Esophagus muscularis mucosa (tissue), 4 donors: ENCODE results near the gene NDUFS7. TPM values are rescaled to one million over a fixed set of nuclear protein-coding genes. Genes with fewer than 3 reads are reported as not detected.

Experiments
- DNase-seq: peaks from one replicate; pipeline ENCODE4 v3.0.0-alpha.2; 2017; ENCODE audit errors: extremely low spot score
- H3K27ac ChIP-seq, 4 donors: fragments of 200-600 bp; sonication (generic); replicated peaks in 1 of 4; 1 replicate in 3 of 4; 2 replicates in 1 of 4; pipeline ENCODE4 v1.5.1; 2016 to 2019; ENCODE audit warnings: mild to moderate bottlenecking in 1 of 4
- H3K27me3 ChIP-seq, 4 donors: fragments of 200-600 bp; sonication (generic); one replicate each; pipeline versions ENCODE4 v1.5.1 to v1.6.0; 2016 to 2019
- H3K36me3 ChIP-seq, 4 donors: fragments of 200-600 bp; sonication (generic); one replicate each; pipeline ENCODE4 v1.5.1; 2016 to 2019
- H3K4me1 ChIP-seq, 4 donors: fragments of 200-600 bp; sonication (generic); one replicate each; pipeline ENCODE4 v1.5.1; 2016 to 2019
- H3K4me3 ChIP-seq, 4 donors: fragments of 200-600 bp; sonication (generic); 1 replicate in 2 of 4; 2 replicates in 2 of 4; pipeline ENCODE4 v1.5.1; 2016 to 2019; ENCODE audit warnings: mild to moderate bottlenecking in 4 of 4, moderate library complexity in 1 of 4
- H3K9me3 ChIP-seq, 4 donors: fragments of 200-600 bp; sonication (generic); 1 replicate in 3 of 4; 2 replicates in 1 of 4; pipeline ENCODE4 v1.5.1; 2016 to 2019
- CTCF ChIP-seq, 3 experiments: fragments of 200-600 bp in 2 of 3; fragments of 450-650 bp in 1 of 3; sonication (generic) in 2 of 3; IDR thresholded peaks; one replicate each; pipeline ENCODE4 v1.5.1; 2017 to 2019; ENCODE audit warnings: antibody characterized with exemption in 3 of 3, mild to moderate bottlenecking in 2 of 3, moderate library complexity in 1 of 3
- EP300 ChIP-seq: sonication (generic); formaldehyde crosslinking; IDR thresholded peaks from one replicate; pipeline ENCODE4 v1.6.1; 2017; ENCODE audit warnings: antibody characterized with exemption
- POLR2A ChIP-seq: fragments of 450-650 bp; IDR thresholded peaks from one replicate; pipeline ENCODE4 v1.6.1; 2017; ENCODE audit warnings: antibody characterized with exemption, moderate library complexity, mild to moderate bottlenecking, low read depth
- POLR2AphosphoS5 ChIP-seq, 2 donors: sonication (generic); formaldehyde crosslinking; IDR thresholded peaks; one replicate each; pipeline ENCODE4 v1.6.1; 2017; ENCODE audit warnings: antibody characterized with exemption in 2 of 2
- whole genome bisulfite sequencing: methylation state at CpG from one replicate; pipeline ENCODE4 v1.1.5; 2018; 5-methylcytosine and 5-hydroxymethylcytosine counted together
- intact Hi-C: fragments of 100-400 bp; cut with DNase I; formaldehyde crosslinking; loops from one replicate; pipeline ENCODE4 v1.15.1; 2023
- total RNA-seq, 4 donors: library from RNA; depleted of rRNA; stranded (reverse); fragments of >200 nt; gene quantifications; one replicate each; pipeline versions ENCODE4 v1.1.0 to v1.2.1, GENCODE V29; 2016

NDUFS7 gene
- total RNA-seq, 4 donors from 2014 or later, result 85.6 to 110 (median 89.4) TPM

GRCh38 chr19:1366899-1367870 lies 16.5 kb upstream of the NDUFS7 start:
- Histone ChIP-seq H3K36me3 (peaks cover 44 to 97% (median 94%) of the 10 kb centered on the region in 4 donors), H3K27ac (no peak overlapping the region)

GRCh38 chr19:1369214-1369805 lies 14.4 kb upstream of the NDUFS7 start:
- Histone ChIP-seq H3K27ac (no peak overlapping the region), H3K4me3 (no peak overlapping the region), H3K36me3 (peaks cover 44 to 97% (median 93%) of the 10 kb centered on the region in 4 donors), H3K27me3 (no peaks in the 10 kb centered on the region), H3K4me1 (peaks cover 13 to 20% (median 17%) of the 10 kb centered on the region in 4 donors), H3K9me3 (no peaks in the 10 kb centered on the region)
- DNase-seq, result no peak
- TF ChIP-seq CTCF (IDR thresholded peaks at IDR 0.05) (no peak), EP300 (no peak), POLR2AphosphoS5 (IDR thresholded peaks at IDR 0.05) (no peak), POLR2A (no peak)
- intact Hi-C loops, result no loop called here
- WGBS, result 95% methylated on average over 15 of the region's 18 CpGs

More at GRCh38 chr19:1366899-1367870, 16.5 kb upstream of the NDUFS7 start:
- 75% methylated on average over 21 of the region's 35 CpGs for WGBS
- H3K4me1 ChIP-seq, result peaks cover 2 to 5% (median 4%) of the 10 kb centered on the region in 4 donors
- no peak overlapping the region for H3K4me3 ChIP-seq
- no peaks in the 10 kb centered on the region for H3K27me3 ChIP-seq
- no peak for DNase-seq
- TF ChIP-seq POLR2A (no peak), POLR2AphosphoS5 (IDR thresholded peaks at IDR 0.05) (no peak), CTCF (IDR thresholded peaks at IDR 0.05) (no peak), EP300 (no peak)
- H3K9me3 ChIP-seq, result no peaks in the 10 kb centered on the region
- intact Hi-C loops, result no loop called here

GRCh38 chr19:1370579-1371361 lies 12.9 kb upstream of the NDUFS7 start:
- no peaks in the 10 kb centered on the region for H3K27me3 ChIP-seq
- peaks cover 44 to 90% (median 85%) of the 10 kb centered on the region in 4 donors for H3K36me3 ChIP-seq
- H3K27ac ChIP-seq, result no peak overlapping the region
- peaks cover 13 to 22% (median 18%) of the 10 kb centered on the region in 4 donors for H3K4me1 ChIP-seq
- 88% methylated on average over 33 of the region's 52 CpGs for WGBS
- DNase-seq, result no peak
- no peaks in the 10 kb centered on the region for H3K9me3 ChIP-seq
- no peak for TF ChIP-seq CTCF (IDR thresholded peaks at IDR 0.05)
- no peak for TF ChIP-seq EP300
- no peak for TF ChIP-seq POLR2AphosphoS5 (IDR thresholded peaks at IDR 0.05)
- TF ChIP-seq POLR2A, result no peak
- no peak overlapping the region for H3K4me3 ChIP-seq
- intact Hi-C loops, result no loop called here

- TF ChIP-seq POLR2A (no peak), EP300 (no peak), POLR2AphosphoS5 (IDR thresholded peaks at IDR 0.05) (no peak), CTCF (IDR thresholded peaks at IDR 0.05) (no peak)
- intact Hi-C loops, result no loop called here
- DNase-seq, result no peak
- WGBS, result 93% methylated on average over 9 of the region's 20 CpGs
- Histone ChIP-seq H3K27me3 (no peaks in the 10 kb centered on the region), H3K27ac (peak overlapping the region; percentile 70 to 81 (median 74)), H3K36me3 (peaks cover 34 to 85% (median 82%) of the 10 kb centered on the region in 4 donors), H3K4me1 (peaks cover 13 to 22% (median 18%) of the 10 kb centered on the region in 4 donors), H3K4me3 (no peak overlapping the region), H3K9me3 (no peaks in the 10 kb centered on the region)
These were observed 10.6 kb upstream of the NDUFS7 start for GRCh38 chr19:1373042-1373533.
